ENCODE results near the gene COMT. TPM values are rescaled to one million over a fixed set of nuclear protein-coding genes. Genes with fewer than 3 reads are reported as not detected.

The COMT gene
- total and polyA plus RNA-seq, 10 donors = 63.5 to 216 (median 99.3) TPM

DNA sequence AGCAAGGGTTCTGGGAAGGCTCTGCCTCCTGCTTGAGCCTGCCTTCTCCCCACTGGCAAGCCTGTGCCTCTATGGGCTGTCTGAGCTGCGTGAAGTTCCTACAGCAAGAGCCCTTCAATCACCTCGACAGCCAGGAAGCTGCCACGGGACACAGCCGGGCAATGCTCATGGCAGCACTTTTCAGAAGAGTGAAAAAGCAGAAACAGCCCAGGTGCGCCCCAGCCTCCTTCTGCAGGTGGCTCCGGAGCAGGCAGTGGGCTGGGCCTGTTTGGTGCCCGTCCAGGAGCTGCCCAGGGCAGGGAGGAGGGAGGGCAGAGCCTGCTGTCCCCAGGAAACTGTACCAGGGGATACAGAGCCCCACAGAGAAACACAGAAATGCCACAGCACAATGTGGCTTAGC lies 24.6 kb upstream of the COMT start:
- no peaks in the 10 kb centered on the region for H3K4me1 ChIP-seq
- H3K36me3 ChIP-seq = peaks cover 2 to 91% (median 65%) of the 10 kb centered on the region in 6 donors
- WGBS, 5 donors = 42 to 90% (median 64%) methylated on average over 2 to 7 of the region's 7 CpGs
- intact Hi-C loops (cut with DNase I; ENCODE audit: low total_unique reads) = no loop called here
- no peak for DNase-seq
- H3K27me3 ChIP-seq (replicated peaks in 1 of 7) = no peaks in the 10 kb centered on the region
- TF ChIP-seq, protein P1, sequence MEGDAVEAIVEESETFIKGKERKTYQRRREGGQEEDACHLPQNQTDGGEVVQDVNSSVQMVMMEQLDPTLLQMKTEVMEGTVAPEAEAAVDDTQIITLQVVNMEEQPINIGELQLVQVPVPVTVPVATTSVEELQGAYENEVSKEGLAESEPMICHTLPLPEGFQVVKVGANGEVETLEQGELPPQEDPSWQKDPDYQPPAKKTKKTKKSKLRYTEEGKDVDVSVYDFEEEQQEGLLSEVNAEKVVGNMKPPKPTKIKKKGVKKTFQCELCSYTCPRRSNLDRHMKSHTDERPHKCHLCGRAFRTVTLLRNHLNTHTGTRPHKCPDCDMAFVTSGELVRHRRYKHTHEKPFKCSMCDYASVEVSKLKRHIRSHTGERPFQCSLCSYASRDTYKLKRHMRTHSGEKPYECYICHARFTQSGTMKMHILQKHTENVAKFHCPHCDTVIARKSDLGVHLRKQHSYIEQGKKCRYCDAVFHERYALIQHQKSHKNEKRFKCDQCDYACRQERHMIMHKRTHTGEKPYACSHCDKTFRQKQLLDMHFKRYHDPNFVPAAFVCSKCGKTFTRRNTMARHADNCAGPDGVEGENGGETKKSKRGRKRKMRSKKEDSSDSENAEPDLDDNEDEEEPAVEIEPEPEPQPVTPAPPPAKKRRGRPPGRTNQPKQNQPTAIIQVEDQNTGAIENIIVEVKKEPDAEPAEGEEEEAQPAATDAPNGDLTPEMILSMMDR (IDR thresholded peaks at IDR 0.05 in 8 of 11, conservative IDR thresholded peaks at IDR 0.05 in 3 of 11) = no peak
- peak in 1 of 3 donors; percentile 3 for TF ChIP-seq POLR2AphosphoS5 (IDR thresholded peaks at IDR 0.05)
- H3K4me3 ChIP-seq = no peak overlapping the region
- no peak overlapping the region for H3K27ac ChIP-seq
- peaks cover 0 to 5% (median 0%) of the 10 kb centered on the region in 8 donors for H3K9me3 ChIP-seq

DNA sequence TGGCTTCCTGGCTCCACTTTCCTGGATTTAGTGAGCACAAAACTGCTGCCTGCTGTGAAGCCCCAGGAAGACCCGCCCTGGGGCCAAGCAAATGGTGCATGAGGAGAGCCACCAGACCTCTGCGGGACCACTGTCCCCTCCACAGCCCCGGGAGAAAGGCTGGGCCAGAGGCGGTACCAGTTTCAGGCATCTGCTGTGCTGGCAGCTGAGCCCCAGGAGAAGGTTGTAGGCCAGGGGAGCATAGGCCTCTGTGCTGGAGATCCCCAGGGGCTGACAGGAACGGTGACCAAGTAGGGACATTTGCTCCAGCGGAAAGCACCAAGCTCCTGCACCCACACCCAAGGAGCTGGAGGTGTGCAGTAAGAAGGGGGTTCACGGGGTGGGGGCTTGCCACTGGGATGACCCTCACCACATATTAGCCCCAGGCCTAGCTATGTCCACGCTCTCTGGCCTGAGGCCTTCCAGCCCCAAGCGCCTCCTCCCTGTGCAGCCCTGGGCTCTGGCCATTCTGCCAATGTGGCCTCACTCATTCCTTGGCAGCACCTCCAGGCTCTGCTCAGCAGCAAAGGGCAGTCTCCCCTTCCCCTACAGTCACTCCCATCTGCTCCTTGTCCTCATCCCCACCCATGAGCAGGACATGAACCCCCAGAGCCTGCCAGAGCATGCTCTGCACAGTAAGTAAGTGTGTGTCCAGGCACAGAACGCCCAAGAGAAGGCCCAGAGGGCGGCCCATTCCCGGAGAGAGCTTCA lies 24.0 kb upstream of the COMT start:
- TF ChIP-seq, protein P1 (IDR thresholded peaks at IDR 0.05 in 8 of 11, conservative IDR thresholded peaks at IDR 0.05 in 3 of 11) = no peak
- TF ChIP-seq POLR2AphosphoS5 (IDR thresholded peaks at IDR 0.05) (no peak), POLR2A (IDR thresholded peaks at IDR 0.05) (no peak)
- no peaks in the 10 kb centered on the region for H3K27me3 ChIP-seq (replicated peaks in 1 of 7)
- 89 to 98% (median 95%) methylated on average over 11 to 12 of the region's 12 CpGs for WGBS, 5 donors
- H3K4me1 ChIP-seq = no peaks in the 10 kb centered on the region
- no peak for DNase-seq
- intact Hi-C loops (cut with DNase I; ENCODE audit: low total_unique reads) = no loop called here
- peaks cover 0 to 5% (median 0%) of the 10 kb centered on the region in 8 donors for H3K9me3 ChIP-seq
- H3K27ac ChIP-seq = no peak overlapping the region
- no peak overlapping the region for H3K4me3 ChIP-seq
- H3K36me3 ChIP-seq = peaks cover 2 to 91% (median 59%) of the 10 kb centered on the region in 6 donors

DNA sequence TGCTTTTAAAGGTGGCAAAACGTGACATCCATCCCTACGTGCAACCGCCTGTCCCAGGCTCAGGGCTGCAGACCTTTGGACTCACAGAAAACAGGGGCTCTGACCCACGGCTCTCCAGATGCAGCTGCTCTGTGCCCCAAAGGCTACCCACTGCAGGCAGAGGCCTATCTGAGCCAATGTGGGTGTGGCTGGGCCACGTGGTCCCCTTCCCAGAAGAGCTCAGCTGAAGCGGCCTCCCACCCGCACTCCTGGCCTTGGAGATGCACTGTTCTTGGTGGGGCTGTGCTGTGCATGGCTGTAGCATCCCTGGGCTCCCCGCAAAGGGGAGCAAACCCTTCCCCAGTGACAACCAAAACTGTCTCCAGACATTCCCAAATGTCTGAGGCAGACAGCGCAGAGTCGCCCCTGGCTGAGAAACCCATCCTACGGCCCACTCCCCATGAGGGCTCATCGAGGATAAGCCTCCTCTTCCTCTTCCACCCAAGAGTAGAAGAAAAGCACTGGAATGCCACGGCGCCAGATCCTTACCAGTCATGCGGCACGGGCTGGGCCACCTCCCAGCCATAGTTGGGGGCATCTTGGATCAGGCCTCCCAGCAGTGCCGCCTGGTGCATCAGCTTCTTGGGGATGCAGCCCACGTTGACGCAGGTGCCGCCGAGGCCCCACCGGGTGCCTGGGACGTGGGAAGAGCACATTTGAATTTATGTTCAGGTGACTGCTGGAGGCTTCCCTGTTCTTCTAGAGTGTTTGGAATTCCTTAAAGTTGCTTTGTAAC lies 23.1 kb upstream of the COMT start:
- H3K36me3 ChIP-seq = peaks cover 2 to 91% (median 52%) of the 10 kb centered on the region in 6 donors

More for the DNA sequence above, 23.1 kb upstream of the COMT start:
- Histone ChIP-seq H3K27ac (no peak overlapping the region), H3K9me3 (peaks cover 0 to 5% (median 0%) of the 10 kb centered on the region in 8 donors), H3K4me3 (no peak overlapping the region), H3K4me1 (no peaks in the 10 kb centered on the region), H3K27me3 (replicated peaks in 1 of 7) (no peaks in the 10 kb centered on the region)
- TF ChIP-seq POLR2AphosphoS5 (IDR thresholded peaks at IDR 0.05) = no peak
- TF ChIP-seq, protein P1 (IDR thresholded peaks at IDR 0.05 in 8 of 11, conservative IDR thresholded peaks at IDR 0.05 in 3 of 11) = no peak
- no peak for TF ChIP-seq POLR2A (IDR thresholded peaks at IDR 0.05)
- DNase-seq = no peak
- intact Hi-C loops (cut with DNase I; ENCODE audit: low total_unique reads) = no loop called here
- 82 to 91% (median 88%) methylated on average over 19 to 23 of the region's 23 CpGs for WGBS, 5 donors
